ENCODE results near the gene TSPAN32. TPM values are rescaled to one million over a fixed set of nuclear protein-coding genes. Genes with fewer than 3 reads are reported as not detected.

The TSPAN32 gene
- total and polyA plus RNA-seq, 2 donors (not counting 3 experiments of a cell fraction or from before 2014, with no cell fraction given), result not detected

GRCh38 chr11:2317354-2318050, 15.7 kb downstream of the TSPAN32 start:
- Histone ChIP-seq H3K27ac (ENCODE audit: insufficient read depth, low read depth, low read length) (no peak overlapping the region), H3K79me2 (ENCODE audit: control insufficient read depth, insufficient read depth, low read length) (no peaks in the 10 kb centered on the region), H2AFZ (ENCODE audit: low read depth, low read length) (no peak overlapping the region), H3K36me3 (ENCODE audit: control insufficient read depth in 2 of 2, extremely low read depth in 1 of 2, insufficient read depth in 2 of 2, low read length in 2 of 2) (no peaks in the 10 kb centered on the region), H3K9me3 (replicated peaks; ENCODE audit: control insufficient read depth, insufficient read depth, low read length) (no peaks in the 10 kb centered on the region), H3K4me1 (ENCODE audit: control insufficient read depth, extremely low read depth, insufficient read depth, low read length) (no peaks in the 10 kb centered on the region), H4K20me1 (replicated peaks; ENCODE audit: control insufficient read depth, extremely low read depth, insufficient read depth, low read length) (no peaks in the 10 kb centered on the region), H3K27me3 (ENCODE audit: control insufficient read depth in 2 of 2, insufficient read depth in 2 of 2, low read length in 2 of 2) (no peaks in the 10 kb centered on the region), H3K4me3 (replicated peaks in 1 of 3; ENCODE audit: insufficient read depth in 1 of 3, low read depth in 1 of 3, low read length in 3 of 3) (no peak overlapping the region), H3K9me1 (replicated peaks; ENCODE audit: control insufficient read depth, extremely low read depth, insufficient read depth, low read length) (no peaks in the 10 kb centered on the region), H3K4me2 (ENCODE audit: insufficient read depth, low read length) (no peak overlapping the region), H3K9ac (replicated peaks; ENCODE audit: extremely low read depth, insufficient read depth, low read length) (no peak overlapping the region)
- ChIA-PET POLR2A (no interaction called here), CTCF (no interaction called here)
- dilution Hi-C loops (cut with MboI; ENCODE audit: extremely low pct_ligation_motif_present, low sequenced_read_pairs), result no loop called here
- DNase-seq (ENCODE audit: low read depth, low spot score) (no peak), FAIRE-seq (no peak)
- intact Hi-C loops (cut with micrococcal nuclease), result no loop called here
- no peak for TF ChIP-seq POLR2A (IDR thresholded peaks at IDR 0.05; ENCODE audit: low read depth, low read length)
- no peak for TF ChIP-seq EZH2 (IDR thresholded peaks at IDR 0.05; ENCODE audit: borderline replicate concordance, low read depth, low read length, severe bottlenecking)
- no peak for TF ChIP-seq MAX (IDR thresholded peaks at IDR 0.05; ENCODE audit: insufficient read depth, insufficient read length)
- no peak for TF ChIP-seq GATA2 (IDR thresholded peaks at IDR 0.05; ENCODE audit: insufficient read depth, insufficient read length, low read depth, low read length)
- TF ChIP-seq JUN (IDR thresholded peaks at IDR 0.05; ENCODE audit: borderline replicate concordance, insufficient read depth, insufficient read length, low read depth), result no peak
- TF ChIP-seq FOS (IDR thresholded peaks at IDR 0.05; ENCODE audit: borderline replicate concordance, insufficient read depth, low read length), result no peak
- no peak for TF ChIP-seq MYC (IDR thresholded peaks at IDR 0.05; ENCODE audit: low read depth, low read length)
- no peak for TF ChIP-seq POLR2AphosphoS5 (IDR thresholded peaks at IDR 0.05; ENCODE audit: insufficient read depth, low read depth, low read length)
- no peak for TF ChIP-seq CTCF (IDR thresholded peaks at IDR 0.05; ENCODE audit: extremely low read depth in 1 of 2, insufficient read depth in 1 of 2, low read depth in 1 of 2, low read length in 2 of 2)
- no TSS peak for BruUV-seq (replicated peaks)

Data from endothelial cell of umbilical vein (primary cell).